Central memory CD8-positive, alpha-beta T cell (primary cell): ENCODE data around the gene ZBTB7A.
A peak's percentile ranks its signal among the peaks of the same experiment; 100 is the strongest.

Experiments used
- ATAC-seq: fragments of 150-1000 bp; cut with Tn5 transposase; replicated peaks from 2 replicates; pipeline ENCODE4 v1.10.0; 2022; ENCODE audit warnings: mild to moderate bottlenecking, moderate FRiP score, moderate number of reproducible peaks; ENCODE audit not compliant: poor library complexity, severe bottlenecking; ENCODE audit errors: extremely low read depth
- DNase-seq, 2 donors: peaks; one replicate each; pipeline ENCODE4 v3.0.0; 2021; ENCODE audit warnings: low spot score in 2 of 2
- H3K27ac Mint-ChIP-seq: one replicate; pipeline ENCODE4 v1.8.0; 2022; ENCODE audit warnings: low read depth, mild to moderate bottlenecking, moderate library complexity, mixed read lengths
- H3K27me3 Mint-ChIP-seq: one replicate; pipeline ENCODE4 v1.8.0; 2022; ENCODE audit warnings: mixed read lengths
- H3K36me3 Mint-ChIP-seq: one replicate; pipeline ENCODE4 v1.8.0; 2022; ENCODE audit warnings: mild to moderate bottlenecking, moderate library complexity, mixed read lengths; ENCODE audit not compliant: insufficient read depth
- H3K4me1 Mint-ChIP-seq: one replicate; pipeline ENCODE4 v1.8.0; 2022; ENCODE audit warnings: mixed read lengths
- H3K4me3 Mint-ChIP-seq: one replicate; pipeline ENCODE4 v1.8.0; 2022; ENCODE audit warnings: mild to moderate bottlenecking, moderate library complexity, mixed read lengths
- H3K9me3 Mint-ChIP-seq: one replicate; pipeline ENCODE4 v1.8.0; 2022; ENCODE audit warnings: mixed read lengths

The ZBTB7A gene

GRCh38 chr19:4075373-4075772 lies 8.7 kb upstream of the ZBTB7A start:
- peaks cover 4% of the 10 kb centered on the region for H3K36me3 Mint-ChIP-seq
- DNase-seq (no peak), ATAC-seq (no peak)
- peak overlapping the region; percentile 23 for H3K4me3 Mint-ChIP-seq
- peaks cover 6% of the 10 kb centered on the region for H3K4me1 Mint-ChIP-seq
- H3K27me3 Mint-ChIP-seq, result no peaks in the 10 kb centered on the region
- no peak overlapping the region for H3K27ac Mint-ChIP-seq
- no peaks in the 10 kb centered on the region for H3K9me3 Mint-ChIP-seq

GRCh38 chr19:4071610-4072009 lies 4.9 kb upstream of the ZBTB7A start:
- Mint-ChIP-seq H3K4me1 (peaks cover 16% of the 10 kb centered on the region), H3K9me3 (no peaks in the 10 kb centered on the region), H3K27me3 (no peaks in the 10 kb centered on the region), H3K27ac (no peak overlapping the region), H3K4me3 (no peak overlapping the region), H3K36me3 (peaks cover 10% of the 10 kb centered on the region)
- DNase-seq (no peak), ATAC-seq (no peak)

GRCh38 chr19:4069331-4069959 lies 2.7 kb upstream of the ZBTB7A start:
- Mint-ChIP-seq H3K9me3 (no peaks in the 10 kb centered on the region), H3K27me3 (no peaks in the 10 kb centered on the region), H3K27ac (peak overlapping the region; percentile 25), H3K36me3 (peaks cover 11% of the 10 kb centered on the region), H3K4me3 (peak overlapping the region; percentile 17), H3K4me1 (peaks cover 16% of the 10 kb centered on the region)
- DNase-seq, result no peak
- no peak for ATAC-seq

GRCh38 chr19:4068047-4068966 lies 1.6 kb upstream of the ZBTB7A start:
- peak overlapping the region; percentile 83 for H3K4me3 Mint-ChIP-seq
- no peaks in the 10 kb centered on the region for H3K9me3 Mint-ChIP-seq
- peaks cover 16% of the 10 kb centered on the region for H3K36me3 Mint-ChIP-seq
- H3K4me1 Mint-ChIP-seq, result peaks cover 16% of the 10 kb centered on the region
- H3K27ac Mint-ChIP-seq, result peak overlapping the region; percentile 71
- no peaks in the 10 kb centered on the region for H3K27me3 Mint-ChIP-seq
- ATAC-seq (no peak), DNase-seq (no peak)

- Mint-ChIP-seq H3K27ac (peak overlapping the region; percentile 71), H3K9me3 (no peaks in the 10 kb centered on the region), H3K4me1 (peaks cover 22% of the 10 kb centered on the region), H3K4me3 (peak overlapping the region; percentile 83), H3K27me3 (no peaks in the 10 kb centered on the region), H3K36me3 (peaks cover 21% of the 10 kb centered on the region)
- DNase-seq (no peak), ATAC-seq (no peak)
Observed at GRCh38 chr19:4067396-4068046, 822 bp upstream of the ZBTB7A start.

- Mint-ChIP-seq H3K36me3 (peaks cover 25% of the 10 kb centered on the region), H3K4me1 (peaks cover 24% of the 10 kb centered on the region), H3K27me3 (no peaks in the 10 kb centered on the region), H3K27ac (peak overlapping the region; percentile 64), H3K4me3 (peak overlapping the region; percentile 83), H3K9me3 (no peaks in the 10 kb centered on the region)
- peak in 1 of 2 donors; percentile 50 for DNase-seq
- peak; percentile 3 for ATAC-seq
Observed at GRCh38 chr19:4066176-4066606, 508 bp downstream of the ZBTB7A start.

- H3K4me3 Mint-ChIP-seq, result peak overlapping the region; percentile 83
- H3K27me3 Mint-ChIP-seq, result no peaks in the 10 kb centered on the region
- peaks cover 25% of the 10 kb centered on the region for H3K4me1 Mint-ChIP-seq
- DNase-seq (peak; percentile 92 to 97), ATAC-seq (peak; percentile 74)
- peak overlapping the region; percentile 64 for H3K27ac Mint-ChIP-seq
- H3K36me3 Mint-ChIP-seq, result peaks cover 25% of the 10 kb centered on the region
- H3K9me3 Mint-ChIP-seq, result no peaks in the 10 kb centered on the region
Observed at GRCh38 chr19:4065430-4066175, 1.1 kb downstream of the ZBTB7A start.

GRCh38 chr19:4064496-4065260 lies 2.0 kb downstream of the ZBTB7A start:
- peaks cover 30% of the 10 kb centered on the region for H3K4me1 Mint-ChIP-seq
- ATAC-seq (no peak), DNase-seq (peak in 1 of 2 donors; percentile 42)
- no peaks in the 10 kb centered on the region for H3K27me3 Mint-ChIP-seq
- H3K27ac Mint-ChIP-seq, result peak overlapping the region; percentile 79
- peaks cover 28% of the 10 kb centered on the region for H3K36me3 Mint-ChIP-seq
- H3K9me3 Mint-ChIP-seq, result no peaks in the 10 kb centered on the region
- peak overlapping the region; percentile 83 for H3K4me3 Mint-ChIP-seq

- Mint-ChIP-seq H3K4me1 (peaks cover 25% of the 10 kb centered on the region), H3K9me3 (no peaks in the 10 kb centered on the region)
Observed at GRCh38 chr19:4064149-4064495, 2.6 kb downstream of the ZBTB7A start.

GRCh38 chr19:4063369-4064148 lies 3.1 kb downstream of the ZBTB7A start:
- DNase-seq, result no peak
- Mint-ChIP-seq H3K4me3 (peak overlapping the region; percentile 83), H3K4me1 (peaks cover 21% of the 10 kb centered on the region), H3K27me3 (no peaks in the 10 kb centered on the region), H3K9me3 (no peaks in the 10 kb centered on the region), H3K36me3 (peaks cover 35% of the 10 kb centered on the region), H3K27ac (peak overlapping the region; percentile 79)
- no peak for ATAC-seq

More at GRCh38 chr19:4064149-4064495, 2.6 kb downstream of the ZBTB7A start:
- ATAC-seq (no peak), DNase-seq (no peak)
- H3K27ac Mint-ChIP-seq, result peak overlapping the region; percentile 79
- peaks cover 32% of the 10 kb centered on the region for H3K36me3 Mint-ChIP-seq
- peak overlapping the region; percentile 83 for H3K4me3 Mint-ChIP-seq
- H3K27me3 Mint-ChIP-seq, result no peaks in the 10 kb centered on the region
